SU-DHL-6 (cell line): Measurements from ENCODE around the gene SETD9.

Source experiments
- H2AFZ ChIP-seq: fragments of 200-600 bp; sonication (generic); 2 replicates; pipeline ENCODE4 v1.6.1; 2014; ENCODE audit warnings: low read depth, mild to moderate bottlenecking, moderate library complexity, mixed read lengths, antibody characterized with exemption, low read length; ENCODE audit not compliant: severe bottlenecking
- H3F3A ChIP-seq: fragments of 200-600 bp; shearing (Covaris generic); 2 replicates; pipeline ENCODE4 v1.6.0; 2016; ENCODE audit warnings: antibody characterized with exemption, mild to moderate bottlenecking; ENCODE audit not compliant: insufficient read depth
- H3K27ac ChIP-seq: fragments of 200-600 bp; sonication (generic); 2 replicates; pipeline ENCODE4 v1.5.1; 2016; ENCODE audit warnings: low read depth, mild to moderate bottlenecking, low read length, moderate library complexity, mixed read lengths
- H3K27me3 ChIP-seq: fragments of 200-600 bp; sonication (generic), shearing (Covaris generic); 2 replicates; pipeline ENCODE4 v1.6.0; 2014; ENCODE audit warnings: mild to moderate bottlenecking, low read length
- H3K36me3 ChIP-seq: fragments of 200-600 bp; sonication (generic); 2 replicates; pipeline ENCODE4 v1.6.1; 2014; ENCODE audit warnings: mild to moderate bottlenecking, low read length, mixed read lengths
- H3K4me2 ChIP-seq: fragments of 300-600, 200-600 bp; shearing (Covaris generic), sonication (generic); 2 replicates; pipeline ENCODE4 v1.6.0; 2014; ENCODE audit warnings: low read length, low read depth, mild to moderate bottlenecking; ENCODE audit not compliant: poor library complexity, severe bottlenecking
- H3K4me3 ChIP-seq: fragments of 200-600 bp; sonication (generic); 2 replicates; pipeline ENCODE4 v1.5.1; 2014; ENCODE audit warnings: antibody characterized with exemption, low read length, mild to moderate bottlenecking, mixed read lengths; ENCODE audit not compliant: insufficient read depth, poor library complexity, severe bottlenecking
- H3K79me2 ChIP-seq: fragments of 200-600 bp; sonication (generic); 2 replicates; pipeline ENCODE4 v1.6.1; 2014; ENCODE audit warnings: mild to moderate bottlenecking, low read length, moderate library complexity; ENCODE audit not compliant: insufficient read depth
- H3K9ac ChIP-seq: fragments of 200-600 bp; sonication (generic); 2 replicates; pipeline ENCODE4 v1.7.0; 2014; ENCODE audit warnings: mild to moderate bottlenecking, low read length
- H3K9me2 ChIP-seq: fragments of 200-600 bp; sonication (generic); replicated peaks from 2 replicates; pipeline ENCODE4 v1.6.1; 2014; ENCODE audit warnings: low read length; ENCODE audit not compliant: insufficient read depth
- H3K9me3 ChIP-seq: fragments of 200-600 bp; sonication (generic); 2 replicates; pipeline ENCODE4 v1.6.1; 2014; ENCODE audit warnings: low read length, mixed read lengths; ENCODE audit not compliant: insufficient read depth
- H4K20me1 ChIP-seq: fragments of 200-600 bp; sonication (generic); 2 replicates; pipeline ENCODE4 v1.6.1; 2014; ENCODE audit warnings: low read depth, mild to moderate bottlenecking, antibody characterized with exemption, low read length, moderate library complexity, mixed read lengths
- CTCF ChIP-seq: fragments of 200-600 bp; sonication (generic); IDR thresholded peaks from one replicate; pipeline ENCODE4 v1.5.1; 2017; ENCODE audit warnings: antibody characterized with exemption, mild to moderate bottlenecking, low read length, moderate library complexity; ENCODE audit not compliant: insufficient read depth, poor library complexity, severe bottlenecking
- EZH2phosphoT487 ChIP-seq: fragments of 200-600 bp; sonication (generic), shearing (Covaris generic); conservative IDR thresholded peaks from 2 replicates; pipeline ENCODE4 v1.6.1; 2018; ENCODE audit warnings: mild to moderate bottlenecking, antibody characterized with exemption, low read length, moderate library complexity, mixed read lengths

SETD9 gene

GRCh38 chr5:56954262-56954661 is 44.9 kb downstream of the SETD9 start:
- H2AFZ ChIP-seq, result no peak overlapping the region
- no peaks in the 10 kb centered on the region for H3F3A ChIP-seq
- H3K27me3 ChIP-seq, result no peaks in the 10 kb centered on the region
- H3K36me3 ChIP-seq, result no peaks in the 10 kb centered on the region
- no peaks in the 10 kb centered on the region for H3K9me2 ChIP-seq
- H4K20me1 ChIP-seq, result no peaks in the 10 kb centered on the region
- H3K4me3 ChIP-seq, result no peak overlapping the region
- no peak overlapping the region for H3K9ac ChIP-seq
- no peak for TF ChIP-seq CTCF
- no peak for TF ChIP-seq EZH2phosphoT487
- peaks cover 5% of the 10 kb centered on the region; the same call in 1 of the 2 replicates for H3K79me2 ChIP-seq
- H3K9me3 ChIP-seq, result no peaks in the 10 kb centered on the region
- no peak overlapping the region for H3K4me2 ChIP-seq
- H3K27ac ChIP-seq, result no peak overlapping the region

GRCh38 chr5:56958595-56958994 is 49.2 kb downstream of the SETD9 start:
- no peaks in the 10 kb centered on the region for H4K20me1 ChIP-seq
- no peak overlapping the region for H3K27ac ChIP-seq
- no peaks in the 10 kb centered on the region for H3K79me2 ChIP-seq
- no peak overlapping the region for H3K4me3 ChIP-seq
- TF ChIP-seq EZH2phosphoT487 (no peak), CTCF (no peak)
- H3K36me3 ChIP-seq, result no peaks in the 10 kb centered on the region
- no peaks in the 10 kb centered on the region for H3K27me3 ChIP-seq
- H3K4me2 ChIP-seq, result no peak overlapping the region
- no peak overlapping the region for H2AFZ ChIP-seq
- H3K9me2 ChIP-seq, result no peaks in the 10 kb centered on the region
- H3K9ac ChIP-seq, result no peak overlapping the region
- no peaks in the 10 kb centered on the region for H3K9me3 ChIP-seq
- no peaks in the 10 kb centered on the region for H3F3A ChIP-seq

- no peak overlapping the region for H3K4me2 ChIP-seq
- H3K9me2 ChIP-seq, result no peaks in the 10 kb centered on the region
- no peak for TF ChIP-seq CTCF
- no peak for TF ChIP-seq EZH2phosphoT487
- H3K4me3 ChIP-seq, result no peak overlapping the region
- H3F3A ChIP-seq, result no peaks in the 10 kb centered on the region
- H2AFZ ChIP-seq, result no peak overlapping the region
- H3K27me3 ChIP-seq, result no peaks in the 10 kb centered on the region
- H3K27ac ChIP-seq, result no peak overlapping the region
- H3K9me3 ChIP-seq, result no peaks in the 10 kb centered on the region
- H3K36me3 ChIP-seq, result no peaks in the 10 kb centered on the region
- H4K20me1 ChIP-seq, result no peaks in the 10 kb centered on the region
- no peaks in the 10 kb centered on the region for H3K79me2 ChIP-seq
- H3K9ac ChIP-seq, result no peak overlapping the region
Observed at GRCh38 chr5:56959326-56959725, 49.9 kb downstream of the SETD9 start.
